Neural cell (in vitro differentiated cells): ENCODE measurements around the gene USP12. TPM values are rescaled to one million over a fixed set of nuclear protein-coding genes. Genes with fewer than 3 reads are reported as not detected.

Source experiments
- H2AFZ ChIP-seq: fragments of 200-600, 300-800 bp; sonication (generic), shearing (Covaris generic); 2 replicates; pipeline ENCODE4 v1.6.0; 2014; ENCODE audit warnings: low read depth, mild to moderate bottlenecking, antibody characterized with exemption, low read length, moderate library complexity
- H3F3A ChIP-seq: fragments of 200-600 bp; shearing (Covaris generic); 2 replicates; pipeline ENCODE4 v1.6.1; 2016; ENCODE audit warnings: mild to moderate bottlenecking, moderate library complexity, mixed read lengths, antibody characterized with exemption, low read length; ENCODE audit not compliant: insufficient read depth, poor library complexity, severe bottlenecking
- H3K27ac ChIP-seq: fragments of 200-600, 300-800 bp; sonication (generic), shearing (Covaris generic); 2 replicates; pipeline ENCODE4 v1.5.1; 2014; ENCODE audit warnings: mild to moderate bottlenecking, low read length, moderate library complexity
- H3K27me3 ChIP-seq: fragments of 300-800, 200-600 bp; sonication (generic), shearing (Covaris generic); 2 replicates; pipeline ENCODE4 v1.6.0; 2014; ENCODE audit warnings: mild to moderate bottlenecking, low read depth, low read length, moderate library complexity; ENCODE audit not compliant: insufficient read depth
- H3K36me3 ChIP-seq: fragments of 300-800, 200-600 bp; sonication (generic), shearing (Covaris generic); 2 replicates; pipeline ENCODE4 v1.5.1; 2014; ENCODE audit warnings: mild to moderate bottlenecking, antibody characterized with exemption, low read length, moderate library complexity; ENCODE audit not compliant: insufficient read depth
- H3K4me2 ChIP-seq: fragments of 300-800, 200-600 bp; sonication (generic), shearing (Covaris generic); 2 replicates; pipeline ENCODE4 v1.6.0; 2014; ENCODE audit warnings: mild to moderate bottlenecking, low read length
- H3K4me3 ChIP-seq: fragments of 300-800, 200-600 bp; sonication (generic), shearing (Covaris generic); 2 replicates; pipeline ENCODE4 v1.5.1; 2014; ENCODE audit warnings: mild to moderate bottlenecking, low read length, moderate library complexity
- H3K79me2 ChIP-seq: fragments of 200-600 bp; shearing (Covaris generic); replicated peaks from 2 replicates; pipeline ENCODE4 v1.6.0; 2014; ENCODE audit warnings: mild to moderate bottlenecking, low read length, moderate library complexity; ENCODE audit not compliant: insufficient read depth
- H3K9ac ChIP-seq: fragments of 300-800, 200-600 bp; sonication (generic), shearing (Covaris generic); 2 replicates; pipeline ENCODE4 v1.6.1; 2016; ENCODE audit warnings: mild to moderate bottlenecking, low read length, mixed read lengths
- H3K9me2 ChIP-seq: fragments of 200-600 bp; shearing (Covaris generic); 2 replicates; pipeline ENCODE4 v1.6.1; 2016; ENCODE audit warnings: mild to moderate bottlenecking, low read length, mixed read lengths; ENCODE audit not compliant: insufficient read depth
- H3K9me3 ChIP-seq: fragments of 200-600, 300-800 bp; sonication (generic), shearing (Covaris generic); 2 replicates; pipeline ENCODE4 v1.6.1; 2016; ENCODE audit warnings: mild to moderate bottlenecking, mixed run types, low read length, moderate library complexity, mixed read lengths
- H4K20me1 ChIP-seq: fragments of 200-600 bp; shearing (Covaris generic); 2 replicates; pipeline ENCODE4 v1.6.1; 2016; ENCODE audit warnings: mild to moderate bottlenecking, mixed run types; ENCODE audit not compliant: insufficient read depth
- CTCF ChIP-seq: fragments of 450-650 bp; IDR thresholded peaks from 2 replicates; pipeline ENCODE4 v1.5.1; 2014; ENCODE audit warnings: antibody characterized with exemption, mild to moderate bottlenecking, moderate library complexity; ENCODE audit not compliant: poor library complexity, severe bottlenecking
- EP300 ChIP-seq: fragments of 450-650 bp; conservative IDR thresholded peaks from 2 replicates; pipeline ENCODE4 v1.6.1; 2014; ENCODE audit warnings: antibody characterized with exemption, mild to moderate bottlenecking, moderate library complexity; ENCODE audit not compliant: poor library complexity, severe bottlenecking
- EZH2 ChIP-seq: fragments of 200-600, 300-800 bp; shearing (Covaris generic), sonication (generic); IDR thresholded peaks from 2 replicates; pipeline ENCODE4 v1.6.1; 2014; ENCODE audit warnings: antibody characterized with exemption, low read length, borderline replicate concordance, mild to moderate bottlenecking; ENCODE audit not compliant: insufficient read depth, poor library complexity, severe bottlenecking
- MXI1 ChIP-seq: fragments of 450-650 bp; conservative IDR thresholded peaks from 2 replicates; pipeline ENCODE4 v1.6.1; 2014; ENCODE audit warnings: antibody characterized with exemption, mild to moderate bottlenecking; ENCODE audit not compliant: poor library complexity, severe bottlenecking
- POLR2AphosphoS5 ChIP-seq: IDR thresholded peaks from 2 replicates; pipeline ENCODE4 v1.6.1; 2012
- RAD21 ChIP-seq: fragments of 450-650 bp; conservative IDR thresholded peaks from 2 replicates; pipeline ENCODE4 v1.6.1; 2014; ENCODE audit warnings: antibody characterized with exemption, mild to moderate bottlenecking, moderate library complexity
- REST ChIP-seq: IDR thresholded peaks from 2 replicates; pipeline ENCODE4 v1.6.1; 2012; ENCODE audit warnings: borderline replicate concordance
- SMC3 ChIP-seq: fragments of 450-650 bp; conservative IDR thresholded peaks from 2 replicates; pipeline ENCODE4 v1.6.1; 2014; ENCODE audit warnings: antibody characterized with exemption, mild to moderate bottlenecking, moderate library complexity; ENCODE audit not compliant: poor library complexity
- TAF1 ChIP-seq: IDR thresholded peaks from 2 replicates; pipeline ENCODE4 v1.6.1; 2012; ENCODE audit warnings: low read depth
- polyA plus RNA-seq: library from polyadenylated mRNA; depleted of rRNA; stranded (reverse); fragments of >200 nt; gene quantifications from 2 replicates; pipeline ENCODE4 v1.2.3, GENCODE V29; 2014

Gene USP12
- polyA plus RNA-seq, 1 donor from 2014 or later = 26.2 TPM

GRCh38 chr13:27027086-27027667 is 144.4 kb downstream of the USP12 start:
- H3K36me3 ChIP-seq = no peaks in the 10 kb centered on the region
- H4K20me1 ChIP-seq = no peaks in the 10 kb centered on the region
- no peaks in the 10 kb centered on the region for H3K9me3 ChIP-seq
- H3K4me2 ChIP-seq = no peak overlapping the region
- no peaks in the 10 kb centered on the region for H3K79me2 ChIP-seq
- no peaks in the 10 kb centered on the region for H3K9me2 ChIP-seq
- H3K4me3 ChIP-seq = no peak overlapping the region
- H3K27ac ChIP-seq = no peak overlapping the region
- TF ChIP-seq RAD21 (no peak), EP300 (no peak), SMC3 (no peak), REST (no peak), POLR2AphosphoS5 (no peak), EZH2 (no peak), MXI1 (no peak), CTCF (no peak), TAF1 (no peak)
- no peak overlapping the region for H2AFZ ChIP-seq
- H3K9ac ChIP-seq = no peak overlapping the region
- no peaks in the 10 kb centered on the region for H3F3A ChIP-seq
- no peaks in the 10 kb centered on the region for H3K27me3 ChIP-seq

- Histone ChIP-seq H3K36me3 (no peaks in the 10 kb centered on the region), H3F3A (no peaks in the 10 kb centered on the region), H3K9ac (no peak overlapping the region), H3K27me3 (no peaks in the 10 kb centered on the region), H2AFZ (no peak overlapping the region), H3K79me2 (no peaks in the 10 kb centered on the region), H3K27ac (no peak overlapping the region), H3K9me2 (no peaks in the 10 kb centered on the region), H4K20me1 (no peaks in the 10 kb centered on the region), H3K9me3 (no peaks in the 10 kb centered on the region), H3K4me3 (no peak overlapping the region), H3K4me2 (no peak overlapping the region)
- TF ChIP-seq EP300 = no peak
- no peak for TF ChIP-seq POLR2AphosphoS5
- no peak for TF ChIP-seq TAF1
- no peak for TF ChIP-seq CTCF
- TF ChIP-seq EZH2 = no peak
- TF ChIP-seq MXI1 = no peak
- TF ChIP-seq SMC3 = no peak
These were observed 145.2 kb downstream of the USP12 start for GRCh38 chr13:27026396-27026795.
